Neural cell (in vitro differentiated cells): ENCODE measurements around the gene FOXP2.

Experiments used
- EP300 ChIP-seq: fragments of 450-650 bp; conservative IDR thresholded peaks from 2 replicates; pipeline ENCODE4 v1.6.1; 2014; ENCODE audit warnings: antibody characterized with exemption, mild to moderate bottlenecking, moderate library complexity; ENCODE audit not compliant: poor library complexity, severe bottlenecking
- EZH2 ChIP-seq: fragments of 200-600, 300-800 bp; shearing (Covaris generic), sonication (generic); IDR thresholded peaks from 2 replicates; pipeline ENCODE4 v1.6.1; 2014; ENCODE audit warnings: antibody characterized with exemption, low read length, borderline replicate concordance, mild to moderate bottlenecking; ENCODE audit not compliant: insufficient read depth, poor library complexity, severe bottlenecking
- MXI1 ChIP-seq: fragments of 450-650 bp; conservative IDR thresholded peaks from 2 replicates; pipeline ENCODE4 v1.6.1; 2014; ENCODE audit warnings: antibody characterized with exemption, mild to moderate bottlenecking; ENCODE audit not compliant: poor library complexity, severe bottlenecking
- POLR2AphosphoS5 ChIP-seq: IDR thresholded peaks from 2 replicates; pipeline ENCODE4 v1.6.1; 2012
- RAD21 ChIP-seq: fragments of 450-650 bp; conservative IDR thresholded peaks from 2 replicates; pipeline ENCODE4 v1.6.1; 2014; ENCODE audit warnings: antibody characterized with exemption, mild to moderate bottlenecking, moderate library complexity
- REST ChIP-seq: IDR thresholded peaks from 2 replicates; pipeline ENCODE4 v1.6.1; 2012; ENCODE audit warnings: borderline replicate concordance
- SMC3 ChIP-seq: fragments of 450-650 bp; conservative IDR thresholded peaks from 2 replicates; pipeline ENCODE4 v1.6.1; 2014; ENCODE audit warnings: antibody characterized with exemption, mild to moderate bottlenecking, moderate library complexity; ENCODE audit not compliant: poor library complexity
- TAF1 ChIP-seq: IDR thresholded peaks from 2 replicates; pipeline ENCODE4 v1.6.1; 2012; ENCODE audit warnings: low read depth
- TF ChIP-seq, protein P1 (sequence below): fragments of 450-650 bp; IDR thresholded peaks from 2 replicates; pipeline ENCODE4 v1.5.1; 2014; ENCODE audit warnings: antibody characterized with exemption, mild to moderate bottlenecking, moderate library complexity; ENCODE audit not compliant: poor library complexity, severe bottlenecking

GRCh38 chr7:114417290-114417689, 2.7 kb downstream of the FOXP2 start:
- TF ChIP-seq EZH2, result no peak
- TF ChIP-seq, protein P1, sequence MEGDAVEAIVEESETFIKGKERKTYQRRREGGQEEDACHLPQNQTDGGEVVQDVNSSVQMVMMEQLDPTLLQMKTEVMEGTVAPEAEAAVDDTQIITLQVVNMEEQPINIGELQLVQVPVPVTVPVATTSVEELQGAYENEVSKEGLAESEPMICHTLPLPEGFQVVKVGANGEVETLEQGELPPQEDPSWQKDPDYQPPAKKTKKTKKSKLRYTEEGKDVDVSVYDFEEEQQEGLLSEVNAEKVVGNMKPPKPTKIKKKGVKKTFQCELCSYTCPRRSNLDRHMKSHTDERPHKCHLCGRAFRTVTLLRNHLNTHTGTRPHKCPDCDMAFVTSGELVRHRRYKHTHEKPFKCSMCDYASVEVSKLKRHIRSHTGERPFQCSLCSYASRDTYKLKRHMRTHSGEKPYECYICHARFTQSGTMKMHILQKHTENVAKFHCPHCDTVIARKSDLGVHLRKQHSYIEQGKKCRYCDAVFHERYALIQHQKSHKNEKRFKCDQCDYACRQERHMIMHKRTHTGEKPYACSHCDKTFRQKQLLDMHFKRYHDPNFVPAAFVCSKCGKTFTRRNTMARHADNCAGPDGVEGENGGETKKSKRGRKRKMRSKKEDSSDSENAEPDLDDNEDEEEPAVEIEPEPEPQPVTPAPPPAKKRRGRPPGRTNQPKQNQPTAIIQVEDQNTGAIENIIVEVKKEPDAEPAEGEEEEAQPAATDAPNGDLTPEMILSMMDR, result no peak
- TF ChIP-seq MXI1, result no peak
- no peak for TF ChIP-seq REST
- no peak for TF ChIP-seq POLR2AphosphoS5
- no peak for TF ChIP-seq TAF1
- TF ChIP-seq SMC3, result no peak
- no peak for TF ChIP-seq EP300
- no peak for TF ChIP-seq RAD21
